Neural progenitor cell (in vitro differentiated cells): ENCODE data around the gene ARHGAP21.
"Not testable (repeated sequence)": the region's sequence is repeated elsewhere in the genome, so short reads cannot be mapped to it uniquely, and the experiment has no call there.

ENCODE experiments used
- CTCF ChIP-seq: fragments of 200-600 bp; sonication (generic); IDR thresholded peaks from 2 replicates; pipeline ENCODE4 v1.5.1; 2017; ENCODE audit warnings: antibody characterized with exemption, mild to moderate bottlenecking
- EZH2 ChIP-seq: fragments of 200-600 bp; sonication (generic); IDR thresholded peaks from 2 replicates; pipeline ENCODE4 v1.6.1; 2017; ENCODE audit warnings: antibody characterized with exemption, mild to moderate bottlenecking, moderate library complexity
- EZH2phosphoT487 ChIP-seq: fragments of 200-600 bp; sonication (generic); IDR thresholded peaks from 2 replicates; pipeline ENCODE4 v1.6.1; 2017; ENCODE audit warnings: antibody characterized with exemption

DNA sequence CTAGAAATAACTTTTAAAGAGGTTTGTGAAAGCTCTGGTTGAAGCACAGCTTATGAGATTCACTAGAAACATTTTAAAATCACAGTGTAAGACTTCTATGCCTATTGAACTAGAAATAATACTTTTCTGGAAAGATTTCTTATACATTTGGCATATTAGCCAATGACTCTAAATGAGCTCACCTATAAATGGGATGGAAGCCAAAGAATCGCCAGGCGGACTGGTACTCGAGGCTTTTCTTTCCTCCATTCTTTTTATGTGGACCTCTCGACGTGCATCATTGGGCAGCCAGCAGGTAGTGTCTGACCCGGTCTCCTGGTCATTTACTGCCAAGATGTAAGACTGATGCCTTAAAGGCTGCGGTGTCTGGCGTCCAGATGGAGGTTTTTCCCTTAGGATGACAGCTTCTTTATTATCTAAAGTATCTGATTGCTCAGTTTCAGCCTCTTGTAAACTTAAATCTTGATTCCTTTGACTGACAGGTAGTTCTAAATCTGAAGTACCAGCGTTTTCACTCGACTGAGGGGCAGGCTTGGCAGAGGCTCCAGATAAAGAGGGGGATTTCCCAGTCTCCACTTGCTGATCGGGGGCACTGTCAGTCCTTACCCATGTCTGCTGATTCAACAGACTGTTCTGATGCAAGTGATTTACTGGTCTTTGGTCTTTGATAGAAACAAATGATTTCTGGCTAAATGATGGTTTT is 104.2 kb downstream of the ARHGAP21 start:
- not testable (repeated sequence) for TF ChIP-seq CTCF, EZH2, EZH2phosphoT487
